Glutamatergic neuron (in vitro differentiated cells): ENCODE data around the gene ELOVL5. TPM values are rescaled to one million over a fixed set of nuclear protein-coding genes. Genes with fewer than 3 reads are reported as not detected.
A peak's percentile ranks its signal among the peaks of the same experiment; 100 is the strongest.

ENCODE experiments used
- DNase-seq: peaks from one replicate; pipeline ENCODE4 v3.0.0; 2022
- H3K27ac Mint-ChIP-seq: one replicate; pipeline ENCODE4 v1.8.0; 2020; ENCODE audit warnings: mild to moderate bottlenecking, mixed read lengths, inconsistent platforms; ENCODE audit not compliant: unreplicated experiment
- H3K27me3 Mint-ChIP-seq: one replicate; pipeline ENCODE4 v1.8.0; 2020; ENCODE audit warnings: mild to moderate bottlenecking, moderate library complexity, mixed read lengths, inconsistent platforms; ENCODE audit not compliant: unreplicated experiment
- H3K36me3 Mint-ChIP-seq: one replicate; pipeline ENCODE4 v1.8.0; 2020; ENCODE audit warnings: mild to moderate bottlenecking, mixed read lengths, inconsistent platforms; ENCODE audit not compliant: unreplicated experiment
- H3K4me1 Mint-ChIP-seq: one replicate; pipeline ENCODE4 v1.8.0; 2020; ENCODE audit warnings: mild to moderate bottlenecking, low read depth, mixed read lengths, inconsistent platforms; ENCODE audit not compliant: unreplicated experiment
- H3K4me3 Mint-ChIP-seq: one replicate; pipeline ENCODE4 v1.8.0; 2020; ENCODE audit warnings: mild to moderate bottlenecking, mixed read lengths, inconsistent platforms; ENCODE audit not compliant: unreplicated experiment
- H3K9me3 Mint-ChIP-seq: one replicate; pipeline ENCODE4 v1.8.0; 2020; ENCODE audit warnings: mild to moderate bottlenecking, moderate library complexity, mixed read lengths, inconsistent platforms; ENCODE audit not compliant: unreplicated experiment
- total RNA-seq: library from RNA; stranded (reverse); fragmentation: NEBNext Ultra II Directional; extraction: Animal tissue kit (Norgen Biotek cat#: 25700); gene quantifications from one replicate; pipeline ENCODE4 v1.2.1, GENCODE V29; 2021; ENCODE audit not compliant: unreplicated experiment
- TF ChIP-seq, protein P1 (sequence below): fragments of 200-600 bp; sonication (generic); IDR thresholded peaks from one replicate; pipeline ENCODE4 v1.5.0; 2021; ENCODE audit not compliant: partially characterized antibody, unreplicated experiment

Gene ELOVL5
- total RNA-seq, 1 donor from 2014 or later, result 97.2 TPM

DNA sequence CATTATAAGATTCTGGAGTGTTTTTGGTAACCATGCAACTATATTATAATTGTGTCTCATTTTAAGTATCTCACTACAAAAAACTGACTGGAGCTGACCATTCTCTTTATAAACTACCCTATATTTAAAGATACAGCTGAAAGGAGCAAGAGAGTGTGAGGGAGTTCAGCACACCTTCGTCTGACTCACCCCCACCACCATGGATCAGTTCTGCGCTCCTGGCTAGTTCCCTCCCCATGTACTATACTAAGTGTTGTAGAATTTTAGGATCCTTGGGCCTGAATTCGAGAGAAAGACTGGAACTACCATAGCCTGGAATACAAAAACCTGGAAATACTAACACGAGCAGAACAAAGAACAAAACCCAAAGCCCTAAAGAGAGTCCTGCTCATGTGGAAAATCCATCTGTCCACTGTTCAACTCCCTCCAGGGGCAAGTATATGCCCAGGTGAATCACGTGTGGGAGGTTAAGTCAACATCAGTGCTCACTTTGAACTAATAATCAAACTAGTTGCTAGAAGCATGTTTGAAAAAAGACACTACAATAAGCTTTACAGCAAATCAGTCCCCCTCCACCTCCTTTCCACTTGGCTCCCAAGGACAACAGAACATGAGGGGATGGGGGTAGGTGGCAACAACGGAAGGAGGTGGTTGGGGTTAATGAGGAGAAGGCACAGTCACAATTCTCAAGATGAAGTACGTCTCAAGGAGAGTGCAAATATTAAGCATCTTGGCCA, 46.8 kb downstream of the ELOVL5 start:
- no peaks in the 10 kb centered on the region for H3K36me3 Mint-ChIP-seq
- H3K9me3 Mint-ChIP-seq, result peaks cover 4% of the 10 kb centered on the region
- TF ChIP-seq, protein P1, sequence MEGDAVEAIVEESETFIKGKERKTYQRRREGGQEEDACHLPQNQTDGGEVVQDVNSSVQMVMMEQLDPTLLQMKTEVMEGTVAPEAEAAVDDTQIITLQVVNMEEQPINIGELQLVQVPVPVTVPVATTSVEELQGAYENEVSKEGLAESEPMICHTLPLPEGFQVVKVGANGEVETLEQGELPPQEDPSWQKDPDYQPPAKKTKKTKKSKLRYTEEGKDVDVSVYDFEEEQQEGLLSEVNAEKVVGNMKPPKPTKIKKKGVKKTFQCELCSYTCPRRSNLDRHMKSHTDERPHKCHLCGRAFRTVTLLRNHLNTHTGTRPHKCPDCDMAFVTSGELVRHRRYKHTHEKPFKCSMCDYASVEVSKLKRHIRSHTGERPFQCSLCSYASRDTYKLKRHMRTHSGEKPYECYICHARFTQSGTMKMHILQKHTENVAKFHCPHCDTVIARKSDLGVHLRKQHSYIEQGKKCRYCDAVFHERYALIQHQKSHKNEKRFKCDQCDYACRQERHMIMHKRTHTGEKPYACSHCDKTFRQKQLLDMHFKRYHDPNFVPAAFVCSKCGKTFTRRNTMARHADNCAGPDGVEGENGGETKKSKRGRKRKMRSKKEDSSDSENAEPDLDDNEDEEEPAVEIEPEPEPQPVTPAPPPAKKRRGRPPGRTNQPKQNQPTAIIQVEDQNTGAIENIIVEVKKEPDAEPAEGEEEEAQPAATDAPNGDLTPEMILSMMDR, result no peak
- H3K4me1 Mint-ChIP-seq, result peaks cover 52% of the 10 kb centered on the region
- peak overlapping the region; percentile 69 for H3K27ac Mint-ChIP-seq
- DNase-seq, result no peak
- H3K4me3 Mint-ChIP-seq, result no peak overlapping the region
- peaks cover 5% of the 10 kb centered on the region for H3K27me3 Mint-ChIP-seq

DNA sequence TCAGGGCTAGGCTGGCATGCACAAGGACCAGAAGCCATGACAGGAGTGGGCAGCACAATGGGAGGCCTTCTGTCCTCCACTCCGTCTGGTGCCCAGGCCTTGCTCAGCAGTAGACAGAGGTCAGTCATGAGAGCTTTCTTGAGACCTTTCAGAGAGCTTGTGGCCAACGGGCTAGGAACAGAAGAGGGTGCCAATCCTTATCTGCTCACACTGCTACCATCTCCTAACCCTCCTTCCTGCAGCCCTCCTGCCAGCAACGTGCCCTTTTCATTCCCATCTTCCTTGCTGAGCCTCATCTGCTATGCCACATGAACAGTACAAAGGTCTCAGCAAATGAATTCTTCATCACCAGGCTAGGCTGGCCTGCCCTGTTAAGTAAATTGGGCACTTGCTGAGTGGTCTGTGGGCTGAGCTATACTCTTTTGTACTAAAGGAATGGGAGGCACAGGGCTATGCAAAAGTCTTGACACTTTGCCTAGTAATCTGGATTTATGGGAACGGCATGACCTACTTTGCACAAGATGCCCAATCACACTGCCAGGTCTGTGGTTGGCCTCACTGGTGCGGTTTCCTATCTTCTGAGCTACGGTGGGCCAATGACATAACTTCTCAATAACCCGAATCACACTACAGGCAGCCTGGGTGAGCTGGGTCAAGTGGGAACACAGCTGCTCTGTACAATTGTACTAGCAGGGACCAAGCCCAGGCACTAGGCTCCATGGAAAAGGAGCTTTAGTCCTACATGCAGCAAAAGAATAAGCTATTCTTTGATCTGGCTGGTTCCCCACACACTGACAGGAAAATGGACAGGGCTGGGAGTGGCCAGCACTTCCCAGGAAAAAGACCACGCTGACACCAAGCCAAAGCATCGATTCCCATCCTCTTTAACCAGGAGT, 47.8 kb downstream of the ELOVL5 start:
- no peaks in the 10 kb centered on the region for H3K36me3 Mint-ChIP-seq
- H3K4me3 Mint-ChIP-seq, result no peak overlapping the region
- H3K27ac Mint-ChIP-seq, result peak overlapping the region; percentile 54
- peaks cover 5% of the 10 kb centered on the region for H3K27me3 Mint-ChIP-seq
- DNase-seq, result no peak
- H3K4me1 Mint-ChIP-seq, result peaks cover 54% of the 10 kb centered on the region
- TF ChIP-seq, protein P1, result no peak
- peaks cover 4% of the 10 kb centered on the region for H3K9me3 Mint-ChIP-seq

DNA sequence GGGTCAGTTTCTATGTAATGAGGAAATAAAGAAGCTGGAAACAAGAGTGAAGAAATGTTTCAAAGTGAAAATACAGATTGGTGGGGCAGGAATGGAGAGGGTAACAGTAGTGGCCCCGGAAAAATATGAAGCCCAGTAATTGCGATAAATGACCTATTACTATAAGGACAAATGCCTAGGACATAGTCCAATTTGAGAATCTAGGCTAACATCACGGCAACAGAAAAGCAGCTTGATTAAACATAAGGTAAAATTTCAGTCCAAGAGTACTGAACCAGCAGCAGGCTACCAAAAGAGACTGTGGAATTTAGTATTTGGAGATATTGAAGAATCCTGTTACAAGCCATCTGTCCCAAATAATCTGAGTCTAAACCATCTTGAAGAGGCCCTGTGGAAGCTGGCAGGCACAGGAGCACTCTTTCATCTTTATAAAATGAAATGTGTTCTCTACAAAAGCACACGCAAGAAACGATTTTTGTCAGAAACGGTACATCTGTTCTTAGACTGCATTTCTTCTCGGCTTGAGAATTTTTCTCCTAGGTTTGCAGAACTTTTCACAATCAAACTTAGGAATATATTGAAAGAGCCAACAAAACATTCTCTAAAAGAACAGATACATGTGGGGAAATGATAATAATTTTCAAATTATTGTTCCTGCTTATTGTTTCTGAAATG, 49.3 kb downstream of the ELOVL5 start:
- Mint-ChIP-seq H3K9me3 (peaks cover 2% of the 10 kb centered on the region), H3K27ac (peak overlapping the region; percentile 41), H3K27me3 (peaks cover 3% of the 10 kb centered on the region), H3K4me3 (no peak overlapping the region), H3K36me3 (no peaks in the 10 kb centered on the region), H3K4me1 (peaks cover 60% of the 10 kb centered on the region)
- TF ChIP-seq, protein P1, result no peak
- no peak for DNase-seq

DNA sequence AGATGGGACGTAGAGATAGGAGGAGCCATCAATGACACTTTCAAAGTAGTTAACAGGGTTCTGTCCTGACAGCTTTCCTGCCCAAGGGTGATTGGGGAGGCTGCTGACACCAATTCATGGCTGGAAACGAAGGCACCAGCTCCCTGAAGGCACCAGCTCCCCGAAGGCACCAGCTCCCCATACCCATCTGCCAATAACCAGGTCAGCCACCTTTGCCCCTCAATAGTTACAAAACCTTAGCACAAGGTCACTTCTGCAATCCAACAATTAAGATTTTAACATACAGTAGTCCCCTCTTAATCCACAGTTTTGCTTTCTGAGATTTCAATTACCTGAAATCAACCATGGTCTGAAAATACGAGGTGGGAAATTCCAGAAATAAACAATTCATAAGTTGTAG, 51.7 kb downstream of the ELOVL5 start:
- TF ChIP-seq, protein P1, result no peak
- H3K9me3 Mint-ChIP-seq, result peaks cover 1% of the 10 kb centered on the region
- no peak overlapping the region for H3K27ac Mint-ChIP-seq
- H3K4me1 Mint-ChIP-seq, result peaks cover 47% of the 10 kb centered on the region
- no peak overlapping the region for H3K4me3 Mint-ChIP-seq
- H3K27me3 Mint-ChIP-seq, result peaks cover 1% of the 10 kb centered on the region
- DNase-seq, result no peak
- H3K36me3 Mint-ChIP-seq, result no peaks in the 10 kb centered on the region
